ENCODE results near the gene BMP7.

The BMP7 gene

DNA sequence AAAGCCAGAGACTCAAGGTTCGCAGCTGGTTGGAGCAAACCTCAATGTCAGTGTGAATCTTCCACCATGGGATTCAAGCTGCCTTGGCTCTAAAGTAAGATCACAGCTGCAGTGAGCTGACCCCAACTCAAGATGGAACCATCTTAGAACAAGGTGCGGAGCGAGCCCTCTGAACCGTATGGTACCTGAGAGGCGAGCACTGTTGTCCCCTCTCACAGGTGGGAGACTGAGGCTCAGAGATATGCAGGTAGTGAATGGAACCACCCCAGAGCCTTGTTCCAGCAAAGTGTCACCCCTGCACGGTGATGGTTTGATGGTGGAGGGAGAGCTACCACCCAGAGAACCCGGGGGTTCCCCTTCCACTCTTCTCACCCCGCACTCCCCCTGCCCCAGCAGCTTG is 52.5 kb downstream of the BMP7 start:
- Histone ChIP-seq H3K27ac (no peak overlapping the region), H3K9me3 (no peaks in the 10 kb centered on the region), H3K4me1 (peaks cover 0 to 13% (median 0%) of the 10 kb centered on the region in 4 donors), H3K4me3 (no peak overlapping the region), H3K36me3 (no peaks in the 10 kb centered on the region), H3K27me3 (peaks cover 0 to 10% of the 10 kb centered on the region in 2 donors)
- TF ChIP-seq, protein P1, sequence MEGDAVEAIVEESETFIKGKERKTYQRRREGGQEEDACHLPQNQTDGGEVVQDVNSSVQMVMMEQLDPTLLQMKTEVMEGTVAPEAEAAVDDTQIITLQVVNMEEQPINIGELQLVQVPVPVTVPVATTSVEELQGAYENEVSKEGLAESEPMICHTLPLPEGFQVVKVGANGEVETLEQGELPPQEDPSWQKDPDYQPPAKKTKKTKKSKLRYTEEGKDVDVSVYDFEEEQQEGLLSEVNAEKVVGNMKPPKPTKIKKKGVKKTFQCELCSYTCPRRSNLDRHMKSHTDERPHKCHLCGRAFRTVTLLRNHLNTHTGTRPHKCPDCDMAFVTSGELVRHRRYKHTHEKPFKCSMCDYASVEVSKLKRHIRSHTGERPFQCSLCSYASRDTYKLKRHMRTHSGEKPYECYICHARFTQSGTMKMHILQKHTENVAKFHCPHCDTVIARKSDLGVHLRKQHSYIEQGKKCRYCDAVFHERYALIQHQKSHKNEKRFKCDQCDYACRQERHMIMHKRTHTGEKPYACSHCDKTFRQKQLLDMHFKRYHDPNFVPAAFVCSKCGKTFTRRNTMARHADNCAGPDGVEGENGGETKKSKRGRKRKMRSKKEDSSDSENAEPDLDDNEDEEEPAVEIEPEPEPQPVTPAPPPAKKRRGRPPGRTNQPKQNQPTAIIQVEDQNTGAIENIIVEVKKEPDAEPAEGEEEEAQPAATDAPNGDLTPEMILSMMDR (IDR thresholded peaks at IDR 0.05), result no peak
- intact Hi-C loops (cut with DNase I; ENCODE audit: low total_unique reads), result no loop called here
- DNase-seq, result no peak

- Histone ChIP-seq H3K4me1 (peaks cover 0 to 13% (median 0%) of the 10 kb centered on the region in 4 donors), H3K36me3 (no peaks in the 10 kb centered on the region), H3K27ac (no peak overlapping the region), H3K9me3 (no peaks in the 10 kb centered on the region), H3K4me3 (no peak overlapping the region), H3K27me3 (peaks cover 0 to 10% of the 10 kb centered on the region in 2 donors)
- intact Hi-C loops (cut with DNase I; ENCODE audit: low total_unique reads), result no loop called here
- TF ChIP-seq, protein P1 (IDR thresholded peaks at IDR 0.05), result no peak
- DNase-seq, result no peak
These were observed 53.1 kb downstream of the BMP7 start for GRCh38 chr20:57213291-57213690.

- H3K4me3 ChIP-seq, result no peak overlapping the region
- intact Hi-C loops (cut with DNase I; ENCODE audit: low total_unique reads), result no loop called here
- peaks cover 0 to 10% of the 10 kb centered on the region in 2 donors for H3K27me3 ChIP-seq
- no peak overlapping the region for H3K27ac ChIP-seq
- peaks cover 0 to 13% (median 0%) of the 10 kb centered on the region in 4 donors for H3K4me1 ChIP-seq
- TF ChIP-seq, protein P1 (IDR thresholded peaks at IDR 0.05), result no peak
- H3K36me3 ChIP-seq, result no peaks in the 10 kb centered on the region
- DNase-seq, result peak in 1 of 2 donors; percentile 52
- H3K9me3 ChIP-seq, result no peaks in the 10 kb centered on the region
These were observed 53.7 kb downstream of the BMP7 start for GRCh38 chr20:57212534-57213276.

DNA sequence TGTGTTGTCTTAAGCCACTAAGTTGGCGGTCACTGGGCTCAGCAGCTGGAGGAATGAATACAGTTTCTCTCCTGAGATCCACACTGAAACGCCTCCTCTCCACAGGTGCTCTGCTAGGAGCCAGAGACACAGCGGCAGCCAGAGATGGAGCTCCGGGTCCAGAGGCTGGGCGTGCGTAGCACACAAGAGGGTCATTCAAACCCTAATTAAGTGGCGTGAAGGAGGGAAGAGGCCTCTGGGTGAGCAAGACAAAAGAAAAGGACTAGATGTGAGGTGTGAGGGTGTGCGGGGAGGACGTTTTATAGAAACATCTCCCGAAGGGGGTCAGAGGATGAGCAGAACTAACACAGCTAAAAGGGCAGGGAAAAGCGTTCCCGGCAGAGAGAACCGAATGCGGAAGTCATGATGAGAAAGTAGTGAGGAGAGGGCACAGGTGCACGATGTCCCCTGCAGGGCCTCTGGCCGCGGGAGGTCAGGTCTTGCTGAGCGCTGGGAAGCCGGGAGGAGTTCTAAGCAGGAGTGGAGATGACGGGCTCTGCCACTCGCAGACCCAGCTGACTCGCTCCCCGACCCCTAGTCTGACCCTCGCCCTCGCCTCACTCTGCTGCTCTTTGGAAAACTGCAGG is 54.4 kb downstream of the BMP7 start:
- H3K4me3 ChIP-seq, result no peak overlapping the region
- H3K27me3 ChIP-seq, result peaks cover 0 to 10% of the 10 kb centered on the region in 2 donors
- no peak for DNase-seq
- intact Hi-C loops (cut with DNase I; ENCODE audit: low total_unique reads), result no loop called here
- H3K4me1 ChIP-seq, result peaks cover 0 to 13% (median 0%) of the 10 kb centered on the region in 4 donors
- H3K9me3 ChIP-seq, result no peaks in the 10 kb centered on the region
- TF ChIP-seq, protein P1 (IDR thresholded peaks at IDR 0.05), result no peak
- no peaks in the 10 kb centered on the region for H3K36me3 ChIP-seq
- H3K27ac ChIP-seq, result no peak overlapping the region

GRCh38 chr20:57211406-57211805 is 55.0 kb downstream of the BMP7 start:
- intact Hi-C loops (cut with DNase I; ENCODE audit: low total_unique reads), result no loop called here
- H3K27ac ChIP-seq, result no peak overlapping the region
- H3K4me3 ChIP-seq, result no peak overlapping the region
- TF ChIP-seq, protein P1 (IDR thresholded peaks at IDR 0.05), result no peak
- H3K27me3 ChIP-seq, result peaks cover 0 to 10% of the 10 kb centered on the region in 2 donors
- DNase-seq, result no peak
- peaks cover 0 to 13% (median 0%) of the 10 kb centered on the region in 4 donors for H3K4me1 ChIP-seq
- H3K36me3 ChIP-seq, result no peaks in the 10 kb centered on the region
- H3K9me3 ChIP-seq, result no peaks in the 10 kb centered on the region

Data from tibial artery (tissue), 4 donors.